ENCODE results near the gene PAPLN. TPM values are rescaled to one million over a fixed set of nuclear protein-coding genes. Genes with fewer than 3 reads are reported as not detected.
A peak's percentile ranks its signal among the peaks of the same experiment; 100 is the strongest.

The PAPLN gene
- total RNA-seq, 1 experiment from 2014 or later: 0.75 TPM

- POLR2A ChIA-PET (ENCODE audit: low non-redundant PET): no interaction called here
- intact Hi-C loops (cut with micrococcal nuclease; ENCODE audit: unreplicated experiment): no loop called here
These were observed 15.4 kb upstream of the PAPLN start for GRCh38 chr14:73221945-73222344.

DNA sequence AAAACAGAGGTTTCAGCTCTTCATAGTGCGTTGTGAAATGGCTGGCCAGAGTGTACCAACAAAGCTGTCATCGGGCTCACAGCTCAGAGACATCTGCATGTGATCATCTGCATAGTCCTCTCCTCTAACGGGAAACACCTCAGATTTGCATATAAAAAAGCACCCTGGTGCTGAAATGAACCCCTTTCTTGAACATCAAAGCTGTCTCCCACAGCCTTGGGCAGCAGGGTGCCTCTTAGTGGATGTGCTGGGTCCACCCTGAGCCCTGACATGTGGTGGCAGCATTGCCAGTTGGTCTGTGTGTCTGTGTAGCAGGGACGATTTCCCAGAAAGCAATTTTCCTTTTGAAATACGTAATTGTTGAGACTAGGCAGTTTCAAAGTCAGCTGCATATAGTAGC, 14.3 kb upstream of the PAPLN start:
- TF ChIP-seq EZH2 (IDR thresholded peaks at IDR 0.05; ENCODE audit: borderline replicate concordance, low read depth, low read length, poor library complexity, severe bottlenecking): no peak
- TF ChIP-seq CTCF (conservative IDR thresholded peaks at IDR 0.05; ENCODE audit: low read depth, low read length): no peak
- CTCF ChIA-PET: no interaction called here
- BruUV-seq (replicated peaks): no TSS peak
- Histone ChIP-seq H3K4me1 (ENCODE audit: insufficient read depth, low read length, poor library complexity, severe bottlenecking) (no peaks in the 10 kb centered on the region), H3K27me3 (replicated peaks; ENCODE audit: insufficient read depth, low read depth, low read length, poor library complexity) (no peaks in the 10 kb centered on the region), H3K9me3 (ENCODE audit: low read depth, low read length, poor library complexity, severe bottlenecking) (no peaks in the 10 kb centered on the region), H3K36me3 (ENCODE audit: insufficient read depth, low read length, poor library complexity, severe bottlenecking) (no peaks in the 10 kb centered on the region), H3K27ac (ENCODE audit: low read depth, low read length, poor library complexity, severe bottlenecking) (no peak overlapping the region), H3K4me3 (ENCODE audit: low read depth, low read length, poor library complexity, severe bottlenecking) (no peak overlapping the region)
- peak; percentile 17 for DNase-seq (ENCODE audit: low spot score)
- POLR2A ChIA-PET (ENCODE audit: low non-redundant PET): no interaction called here
- intact Hi-C loops (cut with micrococcal nuclease; ENCODE audit: unreplicated experiment): no loop called here

More at GRCh38 chr14:73221945-73222344, 15.4 kb upstream of the PAPLN start:
- CTCF ChIA-PET: interaction anchor here (0.7 kb wide), 1 partner anchor 708 kb away, joined by 3 read pairs; no protein-coding TSS in a partner anchor
- no peak overlapping the region for H3K4me3 ChIP-seq (ENCODE audit: low read depth, low read length, poor library complexity, severe bottlenecking)
- no peaks in the 10 kb centered on the region for H3K9me3 ChIP-seq (ENCODE audit: low read depth, low read length, poor library complexity, severe bottlenecking)
- TF ChIP-seq EZH2 (IDR thresholded peaks at IDR 0.05; ENCODE audit: borderline replicate concordance, low read depth, low read length, poor library complexity, severe bottlenecking) (no peak), CTCF (conservative IDR thresholded peaks at IDR 0.05; ENCODE audit: low read depth, low read length) (no peak)
- H3K27ac ChIP-seq (ENCODE audit: low read depth, low read length, poor library complexity, severe bottlenecking): no peak overlapping the region
- BruUV-seq (replicated peaks): no TSS peak
- peaks cover 4% of the 10 kb centered on the region for H3K36me3 ChIP-seq (ENCODE audit: insufficient read depth, low read length, poor library complexity, severe bottlenecking)
- no peak for DNase-seq (ENCODE audit: low spot score)
- H3K4me1 ChIP-seq (ENCODE audit: insufficient read depth, low read length, poor library complexity, severe bottlenecking): no peaks in the 10 kb centered on the region
- H3K27me3 ChIP-seq (replicated peaks; ENCODE audit: insufficient read depth, low read depth, low read length, poor library complexity): no peaks in the 10 kb centered on the region

- TF ChIP-seq EZH2 (IDR thresholded peaks at IDR 0.05; ENCODE audit: borderline replicate concordance, low read depth, low read length, poor library complexity, severe bottlenecking) (no peak), CTCF (conservative IDR thresholded peaks at IDR 0.05; ENCODE audit: low read depth, low read length) (no peak)
- Histone ChIP-seq H3K27me3 (replicated peaks; ENCODE audit: insufficient read depth, low read depth, low read length, poor library complexity) (no peaks in the 10 kb centered on the region), H3K36me3 (ENCODE audit: insufficient read depth, low read length, poor library complexity, severe bottlenecking) (no peaks in the 10 kb centered on the region), H3K9me3 (ENCODE audit: low read depth, low read length, poor library complexity, severe bottlenecking) (no peaks in the 10 kb centered on the region), H3K4me1 (ENCODE audit: insufficient read depth, low read length, poor library complexity, severe bottlenecking) (no peaks in the 10 kb centered on the region), H3K4me3 (ENCODE audit: low read depth, low read length, poor library complexity, severe bottlenecking) (no peak overlapping the region), H3K27ac (ENCODE audit: low read depth, low read length, poor library complexity, severe bottlenecking) (no peak overlapping the region)
- DNase-seq (ENCODE audit: low spot score): no peak
- no TSS peak for BruUV-seq (replicated peaks)
- intact Hi-C loops (cut with micrococcal nuclease; ENCODE audit: unreplicated experiment): no loop called here
- ChIA-PET POLR2A (ENCODE audit: low non-redundant PET) (no interaction called here), CTCF (no interaction called here)
These were observed 11.8 kb upstream of the PAPLN start for GRCh38 chr14:73225496-73225895.
